Heart left ventricle (tissue), 16 donors: ENCODE data around the gene DPYSL4. TPM values are rescaled to one million over a fixed set of nuclear protein-coding genes. Genes with fewer than 3 reads are reported as not detected.

ENCODE experiments used
- ATAC-seq, 4 donors: fragments of 200-7000 bp; cut with Tn5 transposase; one replicate each; pipeline ENCODE4 v1.9.1; 2020 to 2022; ENCODE audit warnings: moderate library complexity in 4 of 4, mild to moderate bottlenecking in 3 of 4, moderate number of reproducible peaks in 1 of 4
- DNase-seq, 5 donors: peaks; one replicate each; pipeline ENCODE4 v3.0.0-alpha.2; 2020
- H3K27ac ChIP-seq, 12 donors: fragments of 200-600 bp; sonication (generic) in 4 of 12; one replicate each; pipeline versions ENCODE4 v1.5.0 to v1.8.0; 2016 to 2022; ENCODE audit warnings: mild to moderate bottlenecking in 2 of 12
- H3K27me3 ChIP-seq, 9 donors: fragments of 200-600 bp; sonication (generic) in 2 of 9; one replicate each; pipeline versions ENCODE4 v1.5.1 to v1.8.0; 2016 to 2022; ENCODE audit warnings: mild to moderate bottlenecking in 3 of 9
- H3K36me3 ChIP-seq, 9 donors: fragments of 200-600 bp; sonication (generic) in 2 of 9; one replicate each; pipeline versions ENCODE4 v1.5.0 to v1.8.0; 2018 to 2022; ENCODE audit warnings: mild to moderate bottlenecking in 2 of 9
- H3K4me1 ChIP-seq, 12 donors: fragments of 200-600 bp; sonication (generic) in 4 of 12; one replicate each; pipeline versions ENCODE4 v1.5.0 to v1.8.0; 2016 to 2022; ENCODE audit warnings: mild to moderate bottlenecking in 3 of 12
- H3K4me3 ChIP-seq, 12 donors: fragments of 200-600 bp; sonication (generic) in 4 of 12; one replicate each; pipeline versions ENCODE4 v1.5.0 to v1.8.0; 2017 to 2022; ENCODE audit warnings: mild to moderate bottlenecking in 9 of 12, moderate library complexity in 4 of 12
- H3K9me3 ChIP-seq, 12 donors: fragments of 200-600 bp; sonication (generic) in 4 of 12; one replicate each; pipeline versions ENCODE4 v1.5.0 to v1.8.0; 2016 to 2022; ENCODE audit warnings: mild to moderate bottlenecking in 1 of 12
- CTCF ChIP-seq, 12 donors: fragments of 200-600 bp; sonication (generic) in 4 of 12; IDR thresholded peaks; one replicate each; pipeline versions ENCODE4 v1.5.0 to v1.8.0; 2018 to 2022; ENCODE audit warnings: antibody characterized with exemption in 12 of 12, mild to moderate bottlenecking in 5 of 12
- POLR2A ChIP-seq, 2 donors: fragments of 450-650 bp; IDR thresholded peaks; one replicate each; pipeline ENCODE4 v1.6.1; 2017; ENCODE audit warnings: antibody characterized with exemption in 2 of 2, mild to moderate bottlenecking in 2 of 2, moderate library complexity in 2 of 2
- WGBS, 4 donors: extraction: QIAGEN DNeasy Blood & Tissue Kit in 2 of 4; methylation state at CpG; one replicate each; pipeline versions ENCODE4 v1.1.5 to v1.1.7; 2013 to 2018; 5-methylcytosine and 5-hydroxymethylcytosine counted together
- intact Hi-C, 10 donors: fragments of 100-400 bp; cut with DNase I; formaldehyde crosslinking; loops; one replicate each; pipeline versions ENCODE4 v1.11.1 to v1.14.2; 2022
- polyA plus RNA-seq, 2 donors: library from polyadenylated mRNA; stranded (reverse); fragments of 200-250 nt; gene quantifications; one replicate each; pipeline ENCODE4 v1.2.3, GENCODE V29; 2013
- total RNA-seq, 9 donors: library from RNA; depleted of rRNA in 2 of 9; stranded (reverse); fragments of >200 nt in 2 of 9; fragmentation: NEBNext Ultra II Directional in 3 of 9; extraction: Animal tissue kit (Norgen Biotek cat#: 25700) in 3 of 9; gene quantifications; one replicate each; pipeline versions ENCODE4 v1.1.0 to v1.2.4, GENCODE V29; 2016 to 2023
- donor health status: ischemic (EF 13 %, LVEDD 7.1; RV severe dilation, severe dysfunction).
- donor health status: healthy with polysubstance abuse.
- donor health status: DM: no; HTN: yes; CAD: no.
- donor health status: DM: no; HTN: no; CAD: no.
- donor health status: ischemic (EF 25% LVEDD 6.9; RV normal size, moderate dysfunction).
- donor health status: ischemic (EF 25% LVEDD 5.7; RV mildly dilated, moderate dysfunction).
- donor health status: healthy.
- donor health status: DM: yes; HTN: yes; CAD: no.
- donor health status: ischemic (EF 35%, LVEDD 5.7; RV mildly dilated, moderate dysfunction).
- donor health status: nonischemic (EF 11% LVEDD 7.7; RV severe dilation, severe dysfunction).
- donor health status: DM: yes; HTN: yes; CAD: no.
- donor health status: PGD.
- donor health status: ischemic (EF 29% LVEDD 5.4; RV normal size, mild dysfunction).
- donor health status: nonischemic (EF 23%, LVEDD 6.1; RV moderate dilation, normal function).

The DPYSL4 gene
- total and polyA plus RNA-seq, 11 donors = 4.0 to 127 (median 33.1) TPM

DNA sequence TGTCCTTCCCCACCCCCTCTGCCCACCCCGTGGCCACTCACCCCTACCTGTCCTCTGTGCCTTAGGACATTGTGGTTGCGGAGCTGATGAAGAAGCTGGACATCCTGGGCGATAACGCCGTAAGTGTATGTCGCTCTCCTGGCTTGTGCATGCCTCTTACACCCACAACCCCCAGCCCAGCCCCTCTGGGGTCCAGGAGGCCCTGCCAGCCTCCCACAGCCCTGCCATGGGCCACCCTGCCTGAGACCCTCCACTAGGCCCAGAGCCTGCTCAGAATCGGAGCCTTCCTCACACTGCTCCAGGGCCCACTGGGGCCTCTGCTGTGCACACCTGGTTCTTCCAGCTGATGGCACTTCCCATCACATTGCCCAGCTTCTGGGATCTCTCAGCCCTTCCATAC is 36.8 kb upstream of the DPYSL4 start:
- TF ChIP-seq CTCF (IDR thresholded peaks at IDR 0.05) (no peak), POLR2A (IDR thresholded peaks at IDR 0.05) (no peak)
- Histone ChIP-seq H3K36me3 (peaks cover 0 to 4% (median 0%) of the 10 kb centered on the region in 9 donors), H3K9me3 (no peaks in the 10 kb centered on the region), H3K4me3 (no peak overlapping the region), H3K27ac (no peak overlapping the region), H3K4me1 (no peaks in the 10 kb centered on the region), H3K27me3 (no peaks in the 10 kb centered on the region)
- ATAC-seq (no peak), DNase-seq (peak in 2 of 5 donors; percentile 9 to 22)
- intact Hi-C loops = loop anchor here in 4 of 10 donors (10.0 kb wide), 2 partner anchors 115 to 265 kb away; no protein-coding TSS in a partner anchor
- WGBS, 4 donors = 60 to 100% (median 93%) methylated on average over 1 to 7 of the region's 7 CpGs

DNA sequence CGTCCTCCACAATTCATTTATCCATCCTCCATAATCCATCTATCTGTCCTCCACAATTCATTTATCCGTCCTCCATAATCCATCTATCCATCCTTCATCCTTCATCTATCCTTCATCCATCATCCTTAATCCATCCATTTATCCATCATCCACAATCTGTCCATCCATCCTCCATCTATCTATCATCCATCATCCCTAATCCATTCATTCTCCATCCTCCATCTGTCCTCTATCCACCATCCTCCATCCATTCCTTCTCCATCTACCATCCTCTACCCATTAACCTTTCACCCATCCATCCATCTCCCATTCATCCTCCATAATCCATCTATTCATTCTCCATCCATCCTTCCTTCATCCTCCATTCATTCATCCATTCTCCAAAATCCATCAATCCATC is 36.0 kb upstream of the DPYSL4 start:
- intact Hi-C loops = no loop called here
- no peaks in the 10 kb centered on the region for H3K9me3 ChIP-seq
- no peak overlapping the region for H3K27ac ChIP-seq
- H3K4me3 ChIP-seq = no peak overlapping the region
- no peaks in the 10 kb centered on the region for H3K4me1 ChIP-seq
- 94 to 96% (median 95%) methylated on average over 2 of the region's 2 CpGs for WGBS, 4 donors
- peaks cover 0 to 4% (median 0%) of the 10 kb centered on the region in 9 donors for H3K36me3 ChIP-seq
- ATAC-seq = no peak
- DNase-seq = no peak
- no peaks in the 10 kb centered on the region for H3K27me3 ChIP-seq
- TF ChIP-seq POLR2A (IDR thresholded peaks at IDR 0.05) (no peak), CTCF (IDR thresholded peaks at IDR 0.05) (no peak)

DNA sequence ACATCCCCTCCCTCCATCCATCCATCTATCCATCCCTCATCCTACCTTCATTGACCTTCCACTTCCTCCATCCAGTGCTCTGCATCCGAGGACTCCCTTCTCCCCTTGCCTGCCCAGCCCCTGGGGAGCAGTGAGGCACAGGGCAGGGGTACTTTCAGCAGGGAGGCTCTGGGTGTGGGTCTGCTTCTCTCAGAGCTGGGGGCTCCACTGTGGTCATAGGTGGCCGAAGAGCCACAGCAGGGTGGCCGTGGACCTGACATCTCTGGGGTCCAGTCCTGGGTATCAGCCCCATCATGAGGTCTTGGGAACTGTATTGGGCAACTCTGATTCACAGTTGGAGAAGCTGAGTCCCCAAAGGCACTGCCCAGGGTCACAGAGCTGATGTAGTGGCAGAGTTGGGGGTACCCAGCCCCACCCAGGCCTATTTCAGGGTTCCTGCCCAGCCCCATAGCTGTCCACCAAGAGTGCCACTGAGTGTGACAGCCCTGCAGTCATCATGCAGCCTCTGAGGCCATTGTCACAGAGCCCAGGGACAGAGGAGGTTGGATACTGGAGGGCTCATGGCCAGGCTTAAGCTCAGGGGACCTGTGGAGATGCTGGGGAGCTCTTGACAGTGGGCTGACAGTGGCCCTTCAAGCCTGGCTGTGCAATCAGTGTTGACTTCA is 35.3 kb upstream of the DPYSL4 start:
- Histone ChIP-seq H3K36me3 (peaks cover 0 to 4% (median 0%) of the 10 kb centered on the region in 9 donors), H3K27me3 (no peaks in the 10 kb centered on the region), H3K9me3 (no peaks in the 10 kb centered on the region), H3K27ac (no peak overlapping the region), H3K4me3 (no peak overlapping the region), H3K4me1 (no peaks in the 10 kb centered on the region)
- ATAC-seq (no peak), DNase-seq (peak in 2 of 5 donors; percentile 6 to 12)
- intact Hi-C loops = no loop called here
- TF ChIP-seq POLR2A (IDR thresholded peaks at IDR 0.05) (no peak), CTCF (IDR thresholded peaks at IDR 0.05) (no peak)
- 91 to 94% (median 92%) methylated on average over 3 of the region's 3 CpGs for WGBS, 4 donors

- Histone ChIP-seq H3K36me3 (peaks cover 0 to 4% (median 0%) of the 10 kb centered on the region in 9 donors), H3K27ac (no peak overlapping the region), H3K4me1 (no peaks in the 10 kb centered on the region), H3K9me3 (no peaks in the 10 kb centered on the region), H3K27me3 (no peaks in the 10 kb centered on the region), H3K4me3 (no peak overlapping the region)
- WGBS, 4 donors = 53 to 72% (median 68%) methylated on average over 3 of the region's 3 CpGs
- peak in 3 of 5 donors; percentile 10 to 40 (median 14) for DNase-seq
- no peak for ATAC-seq
- TF ChIP-seq CTCF (IDR thresholded peaks at IDR 0.05) (no peak), POLR2A (IDR thresholded peaks at IDR 0.05) (no peak)
- intact Hi-C loops = no loop called here
Observed at GRCh38 chr10:132151951-132152505, 34.7 kb upstream of the DPYSL4 start.
